ENCODE data around the gene PPP2R2C.

Gene PPP2R2C

DNA sequence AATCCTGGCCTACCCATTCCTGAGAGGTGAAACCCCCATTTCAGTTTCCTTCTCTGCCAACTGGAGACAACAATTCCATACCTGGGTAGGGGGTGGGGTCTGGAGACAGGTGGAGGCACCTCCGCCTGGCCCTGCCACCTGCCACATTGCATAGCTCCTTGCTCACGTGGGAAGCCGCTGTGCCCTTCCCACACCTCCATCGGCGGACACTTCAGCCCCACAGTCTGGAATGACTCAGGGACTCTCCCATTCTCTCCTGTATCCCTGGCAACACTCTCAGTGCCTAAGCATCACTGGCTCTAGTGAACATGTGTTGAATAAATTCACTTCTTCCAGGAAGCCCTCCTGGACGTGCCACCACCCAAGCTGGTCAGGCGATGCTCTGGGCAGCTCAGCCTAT, 21.7 kb downstream of the PPP2R2C start:
- Mint-ChIP-seq H3K9me3 (no peaks in the 10 kb centered on the region), H3K4me3 (no peak overlapping the region), H3K27ac (no peak overlapping the region), H3K36me3 (no peaks in the 10 kb centered on the region), H3K4me1 (no peaks in the 10 kb centered on the region), H3K27me3 (peaks cover 54% of the 10 kb centered on the region)
- ATAC-seq: no peak

DNA sequence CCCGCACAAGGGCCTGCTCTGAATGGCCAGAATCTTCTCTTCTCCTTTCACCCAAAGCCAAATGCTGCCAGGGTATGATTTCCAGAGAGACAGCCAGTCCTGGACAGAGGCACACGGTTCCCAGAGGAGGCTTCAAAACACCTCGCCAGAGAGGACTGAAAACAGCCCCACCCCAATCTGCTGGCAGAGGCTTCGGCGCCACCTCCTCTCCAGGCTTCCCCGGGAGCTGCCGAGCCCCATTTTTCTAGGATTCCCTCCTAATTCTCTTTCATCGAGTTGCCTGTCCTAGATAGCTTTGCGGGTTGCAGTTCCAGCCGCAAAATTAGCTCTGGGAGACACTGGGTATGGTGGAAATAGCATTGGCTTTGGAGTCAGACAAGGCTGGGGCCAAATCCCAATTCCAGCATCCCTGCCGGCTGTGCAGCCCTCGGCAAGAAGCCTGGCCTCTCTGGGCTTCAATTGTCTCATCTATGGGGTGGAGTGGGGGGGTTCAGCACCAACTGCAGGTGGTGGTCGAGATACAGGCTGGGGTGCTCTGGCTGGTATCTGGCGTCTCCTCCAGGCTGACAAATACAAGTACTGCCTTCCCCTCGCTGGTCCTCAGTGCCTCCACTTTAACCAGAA, 22.6 kb downstream of the PPP2R2C start:
- Mint-ChIP-seq H3K4me3 (no peak overlapping the region), H3K4me1 (no peaks in the 10 kb centered on the region), H3K9me3 (no peaks in the 10 kb centered on the region), H3K27me3 (peaks cover 46% of the 10 kb centered on the region), H3K36me3 (no peaks in the 10 kb centered on the region), H3K27ac (no peak overlapping the region)
- ATAC-seq: no peak

DNA sequence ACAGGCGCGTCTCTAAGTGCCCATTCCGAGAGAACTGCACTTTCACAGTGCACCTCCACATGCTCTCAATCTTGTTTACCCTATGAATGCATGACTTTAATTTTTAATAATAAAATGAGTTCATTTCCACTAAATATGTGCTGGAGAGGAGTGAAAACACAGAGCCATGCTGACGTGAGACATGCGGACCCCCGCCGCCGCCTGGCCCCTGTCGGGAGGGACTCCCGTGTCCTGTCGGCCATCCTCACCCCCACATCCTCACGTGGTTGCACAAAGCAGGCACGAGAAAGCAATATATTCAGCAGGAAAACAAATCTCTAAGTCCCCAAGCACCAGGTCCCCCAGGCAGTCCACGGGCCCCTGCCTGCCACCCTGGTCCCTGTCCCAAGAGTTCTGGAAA, 23.1 kb downstream of the PPP2R2C start:
- Mint-ChIP-seq H3K4me1 (no peaks in the 10 kb centered on the region), H3K36me3 (no peaks in the 10 kb centered on the region), H3K4me3 (no peak overlapping the region), H3K27ac (no peak overlapping the region), H3K27me3 (peaks cover 44% of the 10 kb centered on the region), H3K9me3 (no peaks in the 10 kb centered on the region)
- ATAC-seq: no peak

DNA sequence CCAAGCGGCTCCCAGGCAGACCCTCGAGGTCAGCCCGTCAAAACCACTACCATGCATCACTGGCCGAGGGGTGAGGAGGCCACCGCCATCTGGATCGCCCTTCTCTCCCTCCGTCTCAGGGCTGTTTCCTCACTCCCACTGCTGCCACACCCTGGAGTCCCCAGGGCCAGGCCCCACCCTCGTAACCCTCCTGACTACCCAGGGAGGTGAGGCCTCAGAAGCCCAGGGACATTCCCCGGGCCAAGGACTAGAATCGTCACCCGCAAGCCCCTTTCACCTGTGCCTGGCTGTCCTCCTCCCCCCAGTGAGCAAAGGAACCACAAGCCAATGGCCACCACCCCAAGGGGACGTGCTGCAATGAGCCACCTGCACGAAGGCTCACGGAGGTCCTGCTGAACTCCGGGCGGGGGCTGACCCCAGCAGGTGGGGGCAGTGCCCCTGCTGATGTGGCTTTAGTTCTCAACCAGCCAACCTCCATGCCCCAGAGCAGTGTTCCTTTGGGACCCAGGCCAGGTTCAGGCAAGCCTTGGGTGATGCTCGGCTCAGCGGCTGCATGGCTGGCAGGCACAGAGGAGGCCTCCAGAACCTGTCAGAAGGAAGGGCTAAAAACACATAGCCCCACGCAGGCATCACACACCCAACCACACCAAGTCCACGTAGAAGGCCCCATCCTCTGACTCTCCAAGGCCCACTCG, 23.8 kb downstream of the PPP2R2C start:
- no peak for ATAC-seq
- H3K27me3 Mint-ChIP-seq: peaks cover 44% of the 10 kb centered on the region

DNA sequence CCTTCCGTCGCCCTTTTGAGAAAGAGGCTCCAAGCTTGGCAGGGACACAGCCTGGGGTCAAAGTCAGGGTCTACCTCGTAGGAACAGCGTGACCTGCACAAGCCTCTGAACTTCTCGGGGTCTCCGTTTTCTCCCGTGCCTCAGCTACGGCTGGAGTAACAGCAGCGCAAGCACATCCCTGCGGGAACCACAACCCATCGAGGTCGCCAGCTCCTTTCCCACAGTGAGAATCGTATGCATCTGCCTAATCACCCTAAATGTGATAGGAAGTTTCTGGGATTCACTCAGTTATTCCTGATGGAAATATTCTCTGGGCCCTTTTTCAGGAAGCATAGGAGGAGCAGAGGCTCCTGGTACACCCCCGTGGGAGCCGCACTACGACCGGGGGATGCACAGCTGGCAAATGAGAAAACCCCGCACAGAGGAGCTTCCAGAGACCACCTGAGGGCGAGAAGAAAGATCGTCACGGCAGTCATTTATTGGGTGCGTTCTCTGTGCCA, 24.7 kb downstream of the PPP2R2C start:
- no peak for ATAC-seq
- H3K27me3 Mint-ChIP-seq: peaks cover 51% of the 10 kb centered on the region
- H3K36me3 Mint-ChIP-seq: no peaks in the 10 kb centered on the region
- H3K9me3 Mint-ChIP-seq: no peaks in the 10 kb centered on the region
- no peak overlapping the region for H3K27ac Mint-ChIP-seq
- H3K4me3 Mint-ChIP-seq: no peak overlapping the region
- no peaks in the 10 kb centered on the region for H3K4me1 Mint-ChIP-seq

More for the DNA sequence above, 23.8 kb downstream of the PPP2R2C start:
- Mint-ChIP-seq H3K9me3 (no peaks in the 10 kb centered on the region), H3K36me3 (no peaks in the 10 kb centered on the region), H3K27ac (no peak overlapping the region), H3K4me3 (no peak overlapping the region), H3K4me1 (no peaks in the 10 kb centered on the region)

DNA sequence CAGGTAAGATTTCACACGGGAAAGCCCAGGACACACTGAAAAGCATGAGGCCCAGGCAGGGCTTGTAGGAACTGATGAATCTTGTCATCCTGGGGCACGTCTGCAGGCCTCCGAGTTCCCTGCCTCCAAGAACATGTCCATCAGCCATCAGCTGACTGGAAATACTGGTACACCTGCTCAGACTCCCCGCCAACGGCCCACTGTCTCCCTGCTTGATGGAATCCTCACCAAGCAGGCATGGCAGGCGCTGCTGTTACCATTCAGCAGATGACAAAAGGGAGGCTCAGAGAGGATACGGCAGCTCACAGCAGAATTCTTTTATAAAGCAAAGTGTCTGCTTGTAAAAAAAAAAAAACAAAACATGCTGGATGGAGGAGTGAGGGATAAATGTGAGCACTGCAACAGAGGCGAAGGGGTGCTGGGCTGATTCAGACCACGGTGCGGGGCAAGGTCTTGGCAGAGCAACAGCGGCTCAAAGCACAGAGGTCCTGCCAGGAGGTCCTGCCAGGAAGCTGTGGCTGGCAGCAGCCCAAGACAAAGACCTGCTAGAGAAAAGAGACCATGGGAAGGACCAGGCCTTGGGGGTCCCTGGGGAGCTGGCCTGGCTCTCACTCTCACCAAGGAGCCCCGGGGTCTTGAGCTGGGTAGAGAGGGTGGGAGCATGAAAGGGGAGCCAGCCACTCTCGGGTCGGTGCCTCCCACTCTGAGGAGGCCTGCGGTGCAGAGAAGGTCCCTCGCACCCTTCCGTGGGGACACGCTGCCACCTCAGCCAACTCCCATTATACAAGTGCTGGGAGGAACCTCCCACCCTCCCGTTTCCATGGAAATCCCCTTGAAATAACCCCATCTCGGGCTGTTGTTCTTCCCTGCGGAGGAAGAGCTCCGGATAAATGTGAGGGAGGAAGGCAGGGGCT, 25.6 kb downstream of the PPP2R2C start:
- ATAC-seq: no peak
- Mint-ChIP-seq H3K4me1 (no peaks in the 10 kb centered on the region), H3K4me3 (no peak overlapping the region), H3K9me3 (no peaks in the 10 kb centered on the region), H3K27ac (no peak overlapping the region), H3K36me3 (no peaks in the 10 kb centered on the region), H3K27me3 (peaks cover 56% of the 10 kb centered on the region)

DNA sequence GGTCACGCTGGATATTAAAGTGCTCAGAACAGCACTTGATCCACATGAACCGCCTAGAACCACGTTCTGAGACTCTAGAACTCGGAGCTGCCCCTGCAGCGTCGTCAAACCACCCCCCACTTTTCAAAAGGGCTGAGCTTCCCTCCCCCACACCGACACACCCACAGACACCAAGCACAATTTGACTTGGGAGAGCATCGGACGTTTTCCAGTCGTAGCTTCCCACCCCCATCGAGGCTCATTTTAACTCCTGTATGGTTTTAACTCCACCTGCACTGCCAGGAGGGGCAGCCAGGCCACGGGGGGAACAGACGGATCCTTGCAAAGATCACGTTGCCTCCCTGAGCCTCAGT, 26.3 kb downstream of the PPP2R2C start:
- no peak overlapping the region for H3K4me3 Mint-ChIP-seq
- H3K36me3 Mint-ChIP-seq: no peaks in the 10 kb centered on the region
- H3K9me3 Mint-ChIP-seq: no peaks in the 10 kb centered on the region
- ATAC-seq: no peak
- H3K4me1 Mint-ChIP-seq: no peaks in the 10 kb centered on the region
- H3K27me3 Mint-ChIP-seq: peaks cover 58% of the 10 kb centered on the region
- no peak overlapping the region for H3K27ac Mint-ChIP-seq

DNA sequence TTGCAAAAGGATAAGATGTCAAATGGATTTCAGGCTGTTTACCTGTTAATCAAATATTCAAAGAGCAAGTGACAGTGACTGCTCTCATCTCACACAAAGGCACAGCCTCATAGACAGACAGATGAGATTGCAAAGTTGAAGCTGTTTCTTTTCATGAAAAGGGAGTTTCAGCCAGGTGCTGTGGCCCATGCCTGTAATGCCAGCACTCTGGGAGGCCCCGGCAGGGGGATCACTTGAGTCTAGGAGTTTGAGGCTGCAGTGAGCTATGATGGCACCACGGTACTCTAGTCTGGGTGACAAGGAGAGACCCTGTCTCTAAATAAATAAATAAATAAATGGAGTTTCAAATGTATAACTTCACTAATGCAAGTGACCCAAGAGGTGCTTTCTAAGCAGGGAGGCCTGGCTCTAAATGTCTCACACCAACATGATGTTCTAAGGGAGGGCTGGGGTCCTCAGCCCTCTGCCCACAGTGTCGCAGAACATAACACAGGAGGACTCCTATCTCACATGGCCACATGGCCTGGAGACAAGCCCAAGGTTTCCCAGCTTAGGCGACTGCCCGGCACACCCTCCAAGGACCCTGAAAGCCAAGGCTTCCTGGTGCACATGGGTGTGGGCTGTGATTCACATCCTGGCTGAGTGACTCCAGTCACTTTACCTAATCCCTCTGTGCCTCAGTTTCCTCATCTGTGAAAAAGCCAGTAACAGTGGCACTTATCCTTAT, 26.8 kb downstream of the PPP2R2C start:
- ATAC-seq: no peak
- Mint-ChIP-seq H3K27me3 (peaks cover 55% of the 10 kb centered on the region), H3K36me3 (no peaks in the 10 kb centered on the region), H3K9me3 (no peaks in the 10 kb centered on the region), H3K27ac (no peak overlapping the region), H3K4me1 (no peaks in the 10 kb centered on the region), H3K4me3 (no peak overlapping the region)

DNA sequence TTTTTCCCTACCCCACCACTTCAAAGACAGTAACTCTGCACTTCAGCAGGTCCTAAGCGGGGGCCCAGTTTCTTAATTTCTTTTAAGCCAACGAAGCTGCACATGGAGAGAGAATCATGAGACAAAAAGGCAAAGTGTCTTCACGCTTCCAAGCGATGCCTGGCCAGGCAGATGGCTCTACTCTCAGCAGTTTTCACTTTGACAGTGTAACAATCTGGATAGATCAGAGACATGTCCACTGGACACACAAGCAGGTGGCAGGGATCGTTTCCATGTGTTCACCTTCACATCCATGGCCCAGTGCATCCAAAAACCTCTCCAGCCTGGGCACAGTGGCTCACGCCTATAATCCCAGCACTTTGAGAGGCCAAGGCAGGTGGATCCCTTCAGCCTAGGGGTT, 27.8 kb downstream of the PPP2R2C start:
- Mint-ChIP-seq H3K36me3 (no peaks in the 10 kb centered on the region), H3K27me3 (peaks cover 48% of the 10 kb centered on the region), H3K4me1 (no peaks in the 10 kb centered on the region), H3K4me3 (no peak overlapping the region), H3K9me3 (no peaks in the 10 kb centered on the region), H3K27ac (no peak overlapping the region)
- ATAC-seq: no peak

DNA sequence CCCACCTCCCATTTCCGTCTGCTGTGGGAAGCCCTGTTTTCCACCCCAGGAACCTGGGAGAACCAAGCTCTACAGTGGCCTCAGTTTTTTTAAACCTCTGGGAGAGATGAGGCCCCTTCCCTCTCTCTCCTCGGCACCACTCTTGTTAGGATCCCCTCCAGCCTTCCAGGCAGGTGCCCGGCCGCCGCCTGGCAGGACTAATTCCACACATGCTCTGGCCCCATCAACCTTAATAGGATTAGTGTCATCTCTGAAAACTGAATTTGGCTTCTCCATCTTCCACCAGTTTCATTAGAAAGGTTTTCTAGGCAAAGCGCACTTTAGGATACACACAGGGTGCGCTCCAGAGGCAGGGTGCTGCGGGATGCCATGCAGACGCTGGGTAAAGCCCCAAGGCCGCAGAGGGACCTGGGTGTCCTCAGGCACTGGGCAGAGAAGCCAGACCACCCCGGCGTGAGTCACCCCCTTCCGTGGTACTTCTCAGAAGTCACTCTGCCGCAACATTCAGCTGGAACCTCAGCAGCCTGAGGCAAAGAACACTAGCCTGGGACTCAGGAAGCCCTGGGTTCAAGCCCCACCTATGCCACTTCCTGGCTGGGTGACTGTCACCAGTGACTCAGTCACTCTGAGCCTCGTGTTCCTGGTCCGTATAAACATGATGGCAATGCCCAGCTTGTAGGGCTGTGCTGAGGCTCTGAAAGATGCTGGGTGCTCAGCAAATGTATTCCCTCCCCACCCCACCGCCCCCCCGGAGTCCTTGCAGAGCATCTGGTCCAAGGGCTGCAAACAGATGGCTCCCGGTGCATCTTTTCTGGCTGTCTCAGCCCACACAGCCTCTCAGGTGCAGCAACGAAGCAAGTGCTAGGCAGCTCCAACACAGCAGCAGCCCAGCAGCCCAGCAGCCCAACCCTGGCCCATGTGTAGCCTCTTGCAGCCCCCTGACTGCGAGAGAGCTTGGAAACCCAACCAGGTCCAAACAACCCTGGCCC, 29.1 kb downstream of the PPP2R2C start:
- Mint-ChIP-seq H3K27me3 (peaks cover 43% of the 10 kb centered on the region), H3K36me3 (no peaks in the 10 kb centered on the region), H3K4me1 (no peaks in the 10 kb centered on the region), H3K4me3 (no peak overlapping the region), H3K27ac (no peak overlapping the region), H3K9me3 (no peaks in the 10 kb centered on the region)
- ATAC-seq: no peak

DNA sequence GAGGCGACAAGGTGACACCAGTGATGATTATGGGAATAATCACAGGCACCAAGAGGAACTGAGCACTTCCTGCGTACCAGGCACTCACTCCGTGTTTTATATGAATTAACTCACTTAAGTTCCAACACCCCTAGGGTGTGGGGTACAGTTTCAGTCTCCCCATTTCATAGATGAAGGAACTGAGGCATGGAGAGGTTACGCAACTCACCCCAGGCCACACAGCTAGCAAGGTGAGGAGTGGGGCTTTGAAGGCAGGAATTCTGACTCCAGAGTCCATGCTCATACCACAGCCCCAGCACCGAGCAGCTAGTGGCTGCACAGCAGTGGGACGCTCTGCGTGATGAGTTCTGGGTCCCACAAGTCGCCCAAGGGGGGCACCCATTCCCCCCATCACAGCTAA, 29.9 kb downstream of the PPP2R2C start:
- no peak overlapping the region for H3K4me3 Mint-ChIP-seq
- H3K27me3 Mint-ChIP-seq: peaks cover 38% of the 10 kb centered on the region
- no peaks in the 10 kb centered on the region for H3K36me3 Mint-ChIP-seq
- no peaks in the 10 kb centered on the region for H3K4me1 Mint-ChIP-seq
- no peak for ATAC-seq
- H3K9me3 Mint-ChIP-seq: no peaks in the 10 kb centered on the region
- no peak overlapping the region for H3K27ac Mint-ChIP-seq

DNA sequence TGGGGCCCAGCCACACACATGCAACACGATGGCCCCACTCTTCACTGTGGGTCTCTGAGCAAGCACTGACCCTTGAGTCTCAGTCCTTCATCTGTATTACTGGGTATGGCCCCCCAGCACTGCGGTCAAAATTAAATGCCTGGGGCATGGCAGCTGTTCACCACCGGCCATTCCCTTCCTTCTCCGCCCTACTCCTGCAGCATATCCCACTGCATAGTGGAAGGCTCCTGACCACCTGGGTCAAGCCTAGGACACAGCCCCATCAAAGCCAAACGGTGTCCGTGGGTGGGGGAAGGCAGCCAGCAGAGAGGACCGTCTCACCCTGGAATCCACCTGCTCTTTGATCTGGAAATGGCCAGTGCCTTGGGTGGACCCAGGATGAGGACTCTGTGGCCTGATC, 30.7 kb downstream of the PPP2R2C start:
- no peak for ATAC-seq
- no peaks in the 10 kb centered on the region for H3K9me3 Mint-ChIP-seq
- H3K4me3 Mint-ChIP-seq: no peak overlapping the region
- no peaks in the 10 kb centered on the region for H3K36me3 Mint-ChIP-seq
- H3K27ac Mint-ChIP-seq: no peak overlapping the region
- H3K4me1 Mint-ChIP-seq: no peaks in the 10 kb centered on the region
- H3K27me3 Mint-ChIP-seq: peaks cover 33% of the 10 kb centered on the region

DNA sequence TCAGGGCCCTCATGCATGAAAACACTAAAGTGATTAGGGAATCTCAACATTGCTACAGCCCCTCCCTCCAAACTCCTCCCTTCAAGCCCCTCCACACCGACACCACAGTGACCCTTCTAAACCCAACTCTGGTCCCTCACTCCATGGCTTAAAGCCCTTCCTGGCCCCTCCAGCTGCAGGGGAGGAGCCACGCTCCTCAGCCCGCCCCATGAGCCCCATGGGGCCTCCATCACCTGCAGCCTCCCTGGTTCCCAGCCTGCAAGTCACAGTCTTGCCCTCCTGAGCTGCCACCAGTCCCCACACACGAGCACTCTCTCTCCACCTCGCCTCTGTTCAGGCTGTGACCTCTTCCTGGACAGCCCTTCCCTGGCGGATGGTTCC, 31.2 kb downstream of the PPP2R2C start:
- H3K4me1 Mint-ChIP-seq: no peaks in the 10 kb centered on the region
- no peak overlapping the region for H3K27ac Mint-ChIP-seq
- no peak overlapping the region for H3K4me3 Mint-ChIP-seq
- no peaks in the 10 kb centered on the region for H3K36me3 Mint-ChIP-seq
- no peak for ATAC-seq
- H3K9me3 Mint-ChIP-seq: no peaks in the 10 kb centered on the region
- peaks cover 28% of the 10 kb centered on the region for H3K27me3 Mint-ChIP-seq

DNA sequence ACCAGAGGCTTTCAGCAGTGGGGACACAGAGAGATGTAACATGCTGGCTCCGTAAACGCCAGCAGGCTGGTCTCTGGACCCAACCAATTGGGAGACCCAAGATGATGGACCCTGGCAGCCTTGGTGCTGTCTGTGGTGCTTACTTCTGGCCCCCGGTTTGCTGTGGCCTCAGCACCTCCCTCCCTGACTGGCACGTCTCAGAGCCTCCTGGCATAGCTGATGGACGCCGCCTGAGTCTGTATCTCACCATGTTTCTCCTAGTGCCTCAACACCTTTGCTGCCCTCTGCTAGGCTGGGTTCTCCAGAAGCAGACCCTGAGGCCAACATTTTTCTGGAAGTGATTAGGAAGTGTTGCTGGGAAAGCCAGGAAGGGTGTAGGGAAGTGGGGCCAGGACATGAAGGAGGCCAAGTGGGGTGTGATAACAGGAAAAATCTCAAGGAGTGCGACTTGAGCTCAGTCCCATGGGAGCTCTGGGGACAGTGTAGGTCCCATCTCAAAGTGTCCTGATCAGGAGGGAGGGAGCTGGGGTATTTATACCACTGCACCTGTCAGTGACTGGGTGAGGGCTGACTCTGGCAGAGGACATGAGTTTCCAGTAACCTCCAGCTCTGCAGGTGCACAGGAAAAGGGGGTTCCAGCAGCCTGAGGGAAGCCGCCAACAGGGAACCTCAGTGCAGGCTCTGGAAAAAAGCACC, 31.8 kb downstream of the PPP2R2C start:
- H3K27ac Mint-ChIP-seq: no peak overlapping the region
- no peak overlapping the region for H3K4me3 Mint-ChIP-seq
- H3K9me3 Mint-ChIP-seq: no peaks in the 10 kb centered on the region
- H3K4me1 Mint-ChIP-seq: no peaks in the 10 kb centered on the region
- H3K27me3 Mint-ChIP-seq: peaks cover 22% of the 10 kb centered on the region
- no peaks in the 10 kb centered on the region for H3K36me3 Mint-ChIP-seq
- no peak for ATAC-seq
